ENCODE measurements around the gene RGP1.

RGP1 gene

GRCh38 chr9:35783418-35783817, 34.3 kb downstream of the RGP1 start:
- Histone ChIP-seq H3K79me2 (ENCODE audit: insufficient read depth, low read length) (no peaks in the 10 kb centered on the region), H3K9me3 (ENCODE audit: insufficient read depth, low read depth, low read length) (no peaks in the 10 kb centered on the region), H3K4me2 (ENCODE audit: low read depth, low read length, poor library complexity, severe bottlenecking) (no peak overlapping the region), H2AFZ (ENCODE audit: low read length) (no peak overlapping the region), H3K4me1 (ENCODE audit: insufficient read depth, low read length, poor library complexity, severe bottlenecking) (no peaks in the 10 kb centered on the region), H3K36me3 (ENCODE audit: insufficient read depth, low read length) (peaks cover 16% of the 10 kb centered on the region; the same call in 1 of the 2 replicates), H3F3A (ENCODE audit: low read depth) (no peaks in the 10 kb centered on the region), H3K27me3 (ENCODE audit: insufficient read depth, low read length, poor library complexity, severe bottlenecking) (no peaks in the 10 kb centered on the region), H3K4me3 (ENCODE audit: low read length, poor library complexity, severe bottlenecking) (no peak overlapping the region), H3K9me2 (replicated peaks; ENCODE audit: low read depth, low read length) (no peaks in the 10 kb centered on the region), H4K20me1 (ENCODE audit: insufficient read depth, low read length, poor library complexity, severe bottlenecking) (no peaks in the 10 kb centered on the region), H3K9ac (ENCODE audit: low read depth, low read length, poor library complexity, severe bottlenecking) (no peak overlapping the region)
- TF ChIP-seq CTCF (conservative IDR thresholded peaks at IDR 0.05; ENCODE audit: low read length) (no peak), EZH2phosphoT487 (IDR thresholded peaks at IDR 0.05; ENCODE audit: borderline replicate concordance) (no peak)

GRCh38 chr9:35789541-35789940, 40.5 kb downstream of the RGP1 start:
- Histone ChIP-seq H3K79me2 (ENCODE audit: insufficient read depth, low read length) (no peaks in the 10 kb centered on the region), H3K4me3 (ENCODE audit: low read length, poor library complexity, severe bottlenecking) (no peak overlapping the region), H3K9ac (ENCODE audit: low read depth, low read length, poor library complexity, severe bottlenecking) (no peak overlapping the region), H4K20me1 (ENCODE audit: insufficient read depth, low read length, poor library complexity, severe bottlenecking) (no peaks in the 10 kb centered on the region), H2AFZ (ENCODE audit: low read length) (no peak overlapping the region), H3F3A (ENCODE audit: low read depth) (no peaks in the 10 kb centered on the region), H3K9me3 (ENCODE audit: insufficient read depth, low read depth, low read length) (no peaks in the 10 kb centered on the region), H3K4me2 (ENCODE audit: low read depth, low read length, poor library complexity, severe bottlenecking) (no peak overlapping the region), H3K36me3 (ENCODE audit: insufficient read depth, low read length) (peaks cover 20% of the 10 kb centered on the region; the same call in 1 of the 2 replicates), H3K9me2 (replicated peaks; ENCODE audit: low read depth, low read length) (no peaks in the 10 kb centered on the region), H3K27me3 (ENCODE audit: insufficient read depth, low read length, poor library complexity, severe bottlenecking) (no peaks in the 10 kb centered on the region), H3K4me1 (ENCODE audit: insufficient read depth, low read length, poor library complexity, severe bottlenecking) (peaks cover 5% of the 10 kb centered on the region)
- no peak for TF ChIP-seq EZH2phosphoT487 (IDR thresholded peaks at IDR 0.05; ENCODE audit: borderline replicate concordance)
- no peak for TF ChIP-seq CTCF (conservative IDR thresholded peaks at IDR 0.05; ENCODE audit: low read length)

GRCh38 chr9:35790025-35790384, 40.9 kb downstream of the RGP1 start:
- Histone ChIP-seq H2AFZ (ENCODE audit: low read length) (no peak overlapping the region), H3K4me2 (ENCODE audit: low read depth, low read length, poor library complexity, severe bottlenecking) (no peak overlapping the region), H3K27me3 (ENCODE audit: insufficient read depth, low read length, poor library complexity, severe bottlenecking) (no peaks in the 10 kb centered on the region), H4K20me1 (ENCODE audit: insufficient read depth, low read length, poor library complexity, severe bottlenecking) (no peaks in the 10 kb centered on the region), H3K4me3 (ENCODE audit: low read length, poor library complexity, severe bottlenecking) (no peak overlapping the region), H3K36me3 (ENCODE audit: insufficient read depth, low read length) (peaks cover 20% of the 10 kb centered on the region; the same call in 1 of the 2 replicates), H3K4me1 (ENCODE audit: insufficient read depth, low read length, poor library complexity, severe bottlenecking) (peaks cover 7% of the 10 kb centered on the region), H3K79me2 (ENCODE audit: insufficient read depth, low read length) (no peaks in the 10 kb centered on the region), H3K9me3 (ENCODE audit: insufficient read depth, low read depth, low read length) (no peaks in the 10 kb centered on the region), H3F3A (ENCODE audit: low read depth) (no peaks in the 10 kb centered on the region), H3K9me2 (replicated peaks; ENCODE audit: low read depth, low read length) (no peaks in the 10 kb centered on the region), H3K9ac (ENCODE audit: low read depth, low read length, poor library complexity, severe bottlenecking) (no peak overlapping the region)
- no peak for TF ChIP-seq CTCF (conservative IDR thresholded peaks at IDR 0.05; ENCODE audit: low read length)
- no peak for TF ChIP-seq EZH2phosphoT487 (IDR thresholded peaks at IDR 0.05; ENCODE audit: borderline replicate concordance)
